OCI-M2 (cell line): Measurements from ENCODE around the gene DHTKD1.
"Not testable (repeated sequence)": the region's sequence is repeated elsewhere in the genome, so short reads cannot be mapped to it uniquely, and the experiment has no call there.

Experiments used
- DNase-seq: peaks from one replicate; lab custom pipeline; 2025; ENCODE audit not compliant: unreplicated experiment; lab: John Stamatoyannopoulos, UW

DHTKD1 gene

GRCh38 chr10:12135631-12136030 is 66.9 kb downstream of the DHTKD1 start:
- no peak for DNase-seq

- no peak for DNase-seq
These were observed 71.3 kb downstream of the DHTKD1 start for GRCh38 chr10:12140038-12140437.

GRCh38 chr10:12144538-12144937 is 75.8 kb downstream of the DHTKD1 start:
- no peak for DNase-seq

GRCh38 chr10:12150163-12150562 is 81.4 kb downstream of the DHTKD1 start:
- DNase-seq = no peak

- no peak for DNase-seq
These were observed 85.8 kb downstream of the DHTKD1 start for GRCh38 chr10:12154516-12154915.

- DNase-seq = no peak
These were observed 87.8 kb downstream of the DHTKD1 start for GRCh38 chr10:12156367-12157123.

GRCh38 chr10:12158111-12158510 is 89.4 kb downstream of the DHTKD1 start:
- DNase-seq = no peak

GRCh38 chr10:12160664-12161063 is 91.9 kb downstream of the DHTKD1 start:
- DNase-seq = no peak

GRCh38 chr10:12162927-12163326 is 94.2 kb downstream of the DHTKD1 start:
- DNase-seq = no peak

- no peak for DNase-seq
These were observed 95.3 kb downstream of the DHTKD1 start for GRCh38 chr10:12164085-12164484.

GRCh38 chr10:12165036-12165435 is 96.3 kb downstream of the DHTKD1 start:
- no peak for DNase-seq

- DNase-seq = no peak
These were observed 97.4 kb downstream of the DHTKD1 start for GRCh38 chr10:12165999-12166775.

- not testable (repeated sequence) for DNase-seq
These were observed 102.8 kb downstream of the DHTKD1 start for GRCh38 chr10:12171512-12171911.
